Measurements from ENCODE around the gene CEACAM18. TPM values are rescaled to one million over a fixed set of nuclear protein-coding genes. Genes with fewer than 3 reads are reported as not detected.

CEACAM18 gene
- total and polyA plus RNA-seq, 2 of the 8 experiments (the other 6 are each of a cell fraction or from before 2014, with no cell fraction given), result not detected

- no peak for FAIRE-seq
- Histone ChIP-seq H2AK5ac (ENCODE audit: low read depth, low read length) (no peak within 1 kb of the TSS), H2BK5ac (ENCODE audit: low read depth, low read length) (no peak within 1 kb of the TSS), H3K23me2 (ENCODE audit: low read depth, low read length) (no peaks in the 10 kb centered on the region), H3K23ac (ENCODE audit: insufficient read length) (no peak within 1 kb of the TSS), H3K4ac (replicated peaks; ENCODE audit: insufficient read length, low read depth, low read length) (no peak within 1 kb of the TSS), H3K18ac (ENCODE audit: extremely low read depth, low read length) (no peak within 1 kb of the TSS), H3K4me3 (ENCODE audit: extremely low read depth in 1 of 4, insufficient read depth in 2 of 4, low read depth in 3 of 4, low read length in 4 of 4) (no peak within 1 kb of the TSS), H3K56ac (replicated peaks; ENCODE audit: insufficient read length, low read depth, low read length) (no peak within 1 kb of the TSS), H3K4me2 (ENCODE audit: insufficient read depth in 1 of 2, low read depth in 2 of 2, low read length in 2 of 2) (no peak within 1 kb of the TSS), H3K4me1 (replicated peaks in 1 of 4; ENCODE audit: control insufficient read depth in 3 of 4, insufficient read depth in 4 of 4, low read length in 3 of 4) (peaks cover 0 to 5% (median 0%) of the 10 kb centered on the region in 4 experiments; a peak in 1 of 7 replicates), H2BK20ac (ENCODE audit: low read length) (0 out of 2 replicates have a peak within 1 kb of the TSS, but pooled peaks have one; percentile 32), H4K8ac (ENCODE audit: extremely low read depth, insufficient read depth, low read length) (peak within 1 kb of the TSS; percentile 41; the same call in 1 of the 2 replicates), H2AFZ (ENCODE audit: low read length) (no peak within 1 kb of the TSS), H3K79me2 (ENCODE audit: control insufficient read depth in 1 of 2, insufficient read depth in 2 of 2, low read length in 2 of 2) (no peaks in the 10 kb centered on the region), H4K91ac (replicated peaks; ENCODE audit: insufficient read length, low read length) (no peak within 1 kb of the TSS), H3K9me3 (ENCODE audit: insufficient read depth in 2 of 2, low read depth in 1 of 2, low read length in 1 of 2) (peaks cover 43 to 45% of the 10 kb centered on the region in 2 experiments), H2BK12ac (ENCODE audit: low read depth, low read length) (0 out of 2 replicates have a peak within 1 kb of the TSS, but pooled peaks have one; percentile 60), H2BK15ac (ENCODE audit: low read length) (peak within 1 kb of the TSS; percentile 61; the same call in 1 of the 2 replicates), H3K9ac (replicated peaks in 1 of 4; ENCODE audit: extremely low read depth in 1 of 4, low read depth in 3 of 4, low read length in 3 of 4) (no peak within 1 kb of the TSS), H2BK120ac (replicated peaks; ENCODE audit: low read depth, low read length) (no peak within 1 kb of the TSS), H3K79me1 (ENCODE audit: low read depth, low read length) (no peaks in the 10 kb centered on the region), H3K27me3 (replicated peaks in 1 of 4; ENCODE audit: control insufficient read depth in 3 of 4, extremely low read depth in 1 of 4, insufficient read depth in 3 of 4, low read length in 3 of 4) (no peaks in the 10 kb centered on the region), H3K36me3 (ENCODE audit: control insufficient read depth in 2 of 4, insufficient read depth in 4 of 4, low read length in 3 of 4) (no peaks in the 10 kb centered on the region), H4K20me1 (replicated peaks in 1 of 2; ENCODE audit: control insufficient read depth in 1 of 2, insufficient read depth in 2 of 2, low read length in 2 of 2) (no peaks in the 10 kb centered on the region), H4K5ac (ENCODE audit: insufficient read length, low read depth, low read length) (no peak within 1 kb of the TSS), H3K27ac (ENCODE audit: low read depth, low read length) (no peak within 1 kb of the TSS), H3K14ac (ENCODE audit: insufficient read length) (no peak within 1 kb of the TSS)
- 75% methylated on average over 20 of the region's 25 CpGs; no CpG with 5 or more reads in 1 of the 2 experiments for WGBS, 2 experiments (ENCODE audit: extremely low coverage in 1 of 2, insufficient coverage in 1 of 2, insufficient read length in 1 of 2, insufficient replicate concordance in 2 of 2, low coverage in 1 of 2, low lambda C conversion rate in 2 of 2, missing lambda C conversion rate in 1 of 2)
- TF ChIP-seq NRF1 (IDR thresholded peaks at IDR 0.05; ENCODE audit: low read depth, low read length) (no peak), CTCF (IDR thresholded peaks at IDR 0.05; ENCODE audit: control extremely low read depth in 1 of 3, insufficient read depth in 1 of 3, low read depth in 1 of 3, low read length in 3 of 3) (no peak), KDM4A (IDR thresholded peaks at IDR 0.05; ENCODE audit: low read depth, low read length, severe bottlenecking) (no peak), NANOG (IDR thresholded peaks at IDR 0.05; ENCODE audit: insufficient read depth, low read depth, low read length, poor library complexity, severe bottlenecking) (no peak), BRCA1 (IDR thresholded peaks at IDR 0.05; ENCODE audit: low read depth, low read length) (no peak), KDM1A (IDR thresholded peaks at IDR 0.05; ENCODE audit: borderline replicate concordance, low read length) (no peak), SRF (IDR thresholded peaks at IDR 0.05; ENCODE audit: low read depth, low read length) (no peak), ZNF274 (IDR thresholded peaks at IDR 0.05; ENCODE audit: borderline replicate concordance, extremely low read depth, low read length) (no peak), SIRT6 (IDR thresholded peaks at IDR 0.05; ENCODE audit: low read length) (no peak)
- CTCF ChIA-PET (ENCODE audit: partially characterized antibody), result interaction anchor here (1.0 to 2.1 kb wide), 3 partner anchors 16 to 126 kb away, joined by 3 to 6 read pairs (median 3); no protein-coding TSS in a partner anchor
- POLR2A ChIA-PET (ENCODE audit: partially characterized antibody), result no interaction called here
- DNase-seq (ENCODE audit: low read depth in 1 of 2, low spot score in 2 of 2), result no peak
Measured at GRCh38 chr19:51531349-51532315, 53.3 kb downstream of the CEACAM18 start, which contains the start of gene SIGLEC6. TSS of gene SIGLEC6 (minus strand) at chr19:51531670. CDS start at chr19:51531648, 22 bp downstream.

All from H1 (cell line).